IPS-11a (cell line): Measurements from ENCODE around the gene GCNT4.

Source experiments
- H3K4me3 ChIP-seq: one replicate; pipeline ENCODE4 v1.5.1; 2013; ENCODE audit warnings: low read depth, low read length, control low read depth

The GCNT4 gene

DNA sequence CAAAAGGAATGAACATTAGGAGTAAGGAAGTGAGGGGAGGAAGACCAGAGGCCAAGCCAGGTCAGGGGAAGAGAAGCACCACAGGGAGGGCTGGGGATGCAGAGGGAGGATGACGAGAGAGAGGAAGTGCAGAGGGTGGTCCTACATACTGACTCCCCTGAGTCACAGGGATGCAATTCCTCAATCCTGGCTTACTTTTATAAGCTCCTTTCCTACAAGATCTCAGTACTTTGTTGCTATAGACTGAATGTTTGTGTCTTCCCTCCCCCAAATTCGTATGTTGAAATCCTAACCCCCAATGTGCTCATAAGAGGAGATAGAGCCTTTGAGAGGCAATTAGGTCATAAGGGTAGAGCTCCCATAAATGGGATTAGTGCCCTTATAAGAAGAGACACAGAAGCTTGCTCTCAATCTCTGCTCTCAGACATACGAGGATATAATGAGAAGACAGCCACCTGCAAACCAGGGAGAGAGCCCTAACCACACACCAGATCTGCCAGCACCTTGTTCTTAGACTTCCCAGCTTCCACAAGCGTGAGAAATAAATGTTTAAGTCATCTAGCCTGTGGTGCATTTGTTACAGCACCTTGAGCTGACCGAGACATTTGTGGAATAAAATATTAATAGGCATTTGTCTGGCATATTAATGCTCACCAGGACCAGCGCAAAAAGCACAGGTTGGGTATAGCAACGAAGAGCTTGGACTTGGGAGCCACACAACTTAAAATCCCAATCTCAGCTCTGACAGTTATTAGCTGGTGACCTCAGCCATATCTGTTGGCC is 33.4 kb downstream of the GCNT4 start:
- H3K4me3 ChIP-seq: no peak overlapping the region

DNA sequence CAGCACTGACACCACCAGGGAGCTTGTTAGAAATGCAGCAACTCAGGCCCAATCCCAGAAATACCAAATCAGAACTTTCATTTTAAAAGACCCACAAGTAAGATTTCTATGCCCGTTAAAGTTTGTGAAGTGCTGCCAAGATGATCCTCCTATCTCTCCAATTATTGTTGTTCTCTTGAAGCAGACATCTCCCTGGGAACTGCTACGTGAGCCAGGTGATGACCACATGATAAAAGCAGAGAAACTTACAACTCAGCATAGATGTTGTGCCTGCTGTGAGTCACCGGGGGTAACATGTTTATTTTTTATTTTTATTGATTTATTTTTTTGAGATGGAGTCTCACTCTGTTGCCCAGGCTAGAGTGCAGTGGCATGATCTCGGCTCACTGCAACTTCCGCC is 34.4 kb downstream of the GCNT4 start:
- H3K4me3 ChIP-seq: no peak overlapping the region

GRCh38 chr5:75016896-75017295 is 35.5 kb downstream of the GCNT4 start:
- H3K4me3 ChIP-seq: no peak overlapping the region

- no peak overlapping the region for H3K4me3 ChIP-seq
Measured at GRCh38 chr5:75012748-75013147, 39.6 kb downstream of the GCNT4 start.

GRCh38 chr5:75010838-75011237 is 41.5 kb downstream of the GCNT4 start:
- no peak overlapping the region for H3K4me3 ChIP-seq

DNA sequence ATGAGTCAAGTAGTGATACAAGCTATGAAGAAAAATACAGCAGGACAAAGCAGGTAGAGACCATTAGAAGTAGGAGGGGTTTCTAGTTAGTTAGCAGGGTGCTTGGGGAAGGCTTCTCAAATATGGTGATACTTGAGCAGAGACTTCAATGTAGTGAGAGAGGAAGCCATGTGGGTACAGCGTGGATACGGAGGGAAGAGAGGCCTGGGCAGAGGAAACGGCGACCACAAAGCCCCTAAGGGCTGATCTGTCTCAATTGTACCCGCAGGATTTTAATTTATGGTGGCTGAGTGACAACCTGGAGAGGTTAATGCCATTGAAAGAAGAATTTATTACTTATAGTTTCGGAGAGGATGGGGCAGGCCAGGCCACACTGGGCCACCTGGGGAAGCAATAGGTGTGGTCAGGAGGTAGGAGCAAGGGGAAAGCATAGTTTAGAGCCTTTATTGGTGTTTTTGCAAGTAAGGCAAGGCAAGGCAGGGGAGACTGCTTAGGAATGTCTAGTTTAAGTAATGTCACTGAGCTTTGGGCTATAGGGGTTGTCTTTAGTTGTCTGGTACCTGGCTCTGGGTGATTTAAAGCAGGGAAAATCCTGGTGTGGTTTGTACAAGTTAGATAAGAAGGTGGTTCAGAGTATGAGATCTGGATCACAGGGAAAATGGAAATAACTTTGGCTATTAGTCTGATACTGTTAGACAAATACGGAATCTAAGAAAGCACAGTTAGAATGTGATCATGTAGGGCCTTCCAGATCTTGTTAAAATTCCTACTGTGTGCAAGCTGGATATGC is 42.6 kb downstream of the GCNT4 start:
- H3K4me3 ChIP-seq: no peak overlapping the region

GRCh38 chr5:75006865-75007822 is 45.2 kb downstream of the GCNT4 start:
- H3K4me3 ChIP-seq: no peak overlapping the region

- no peak overlapping the region for H3K4me3 ChIP-seq
Measured at GRCh38 chr5:75005561-75005960, 46.8 kb downstream of the GCNT4 start.
